IMR-90 (cell line): Measurements from ENCODE around the gene TTC27. TPM values are rescaled to one million over a fixed set of nuclear protein-coding genes. Genes with fewer than 3 reads are reported as not detected.

Experiments
- ATAC-seq: fragments of 200-7000 bp; cut with Tn5 transposase; 2 replicates; pipeline ENCODE4 v1.9.1; 2020; ENCODE audit warnings: low read depth, mild to moderate bottlenecking, moderate library complexity
- BruUV-seq: library from RNA; stranded (reverse); fragments of 400-500 nt; replicated peaks from 2 replicates; lab custom pipeline; 2021; lab: Mats Ljungman, UMichigan
- CTCF ChIA-PET: fragments of 300-600 bp; formaldehyde crosslinking; extraction: SDS; loops from one replicate; lab custom pipeline; 2021; ENCODE audit warnings: antibody characterized with exemption; lab: Yijun Ruan, JAX
- POLR2A ChIA-PET: fragments of 300-600 bp; sonication (Branson Sonifier 250); formaldehyde crosslinking; loops from one replicate; lab custom pipeline; 2022; ENCODE audit warnings: antibody characterized with exemption; ENCODE audit not compliant: unreplicated experiment; lab: Charles Lee
- DNase-seq: peaks from one replicate; pipeline ENCODE4 v3.0.0; 2013
- H2AFZ ChIP-seq: replicated peaks from 2 replicates; pipeline ENCODE3; 2013; ENCODE audit warnings: low read length, mild to moderate bottlenecking; ENCODE audit not compliant: poor library complexity
- H2AK5ac ChIP-seq: 2 replicates; pipeline ENCODE4 v1.6.1; 2013; ENCODE audit warnings: low read depth, low read length, inconsistent platforms
- H2AK9ac ChIP-seq: replicated peaks from 2 replicates; pipeline ENCODE3; 2013; ENCODE audit warnings: mild to moderate bottlenecking, low read depth, low read length, moderate library complexity; ENCODE audit not compliant: poor library complexity
- H2BK120ac ChIP-seq: 2 replicates; pipeline ENCODE4 v1.6.1; 2013; ENCODE audit warnings: low read depth, low read length, inconsistent platforms
- H2BK15ac ChIP-seq: 3 replicates; pipeline ENCODE4 v1.6.1; 2013; ENCODE audit warnings: low read depth, low read length, inconsistent platforms
- H2BK20ac ChIP-seq: 2 replicates; pipeline ENCODE4 v1.6.1; 2013; ENCODE audit warnings: low read depth, mild to moderate bottlenecking, inconsistent platforms, low read length, moderate library complexity
- H2BK5ac ChIP-seq: 2 replicates; pipeline ENCODE4 v1.6.1; 2013; ENCODE audit warnings: mild to moderate bottlenecking, low read depth, low read length, inconsistent platforms; ENCODE audit not compliant: poor library complexity, severe bottlenecking
- H3K14ac ChIP-seq: replicated peaks from 2 replicates; pipeline ENCODE4 v1.6.1; 2013; ENCODE audit warnings: low read depth, low read length, inconsistent platforms
- H3K18ac ChIP-seq: 2 replicates; pipeline ENCODE4 v1.6.1; 2013; ENCODE audit warnings: low read depth, low read length, control low read depth
- H3K23ac ChIP-seq: 2 replicates; pipeline ENCODE4 v1.6.1; 2013; ENCODE audit warnings: low read depth, low read length, inconsistent platforms
- H3K27ac ChIP-seq: 2 replicates; pipeline ENCODE4 v1.5.1; 2013; ENCODE audit warnings: mild to moderate bottlenecking, control low read depth, low read length; ENCODE audit not compliant: insufficient read depth
- H3K27me3 ChIP-seq: 2 replicates; pipeline ENCODE4 v1.6.1; 2013; ENCODE audit warnings: low read length; ENCODE audit not compliant: control insufficient read depth, insufficient read depth
- H3K36me3 ChIP-seq: 2 replicates; pipeline ENCODE4 v1.6.1; 2013; ENCODE audit warnings: low read length, mixed read lengths; ENCODE audit not compliant: control insufficient read depth, insufficient read depth
- H3K4ac ChIP-seq: 2 replicates; pipeline ENCODE4 v1.6.1; 2013; ENCODE audit warnings: low read depth, low read length, inconsistent platforms
- H3K4me1 ChIP-seq: 2 replicates; pipeline ENCODE4 v1.6.1; 2013; ENCODE audit warnings: low read length, mixed read lengths; ENCODE audit not compliant: control insufficient read depth, insufficient read depth
- H3K4me2 ChIP-seq: 2 replicates; pipeline ENCODE4 v1.6.1; 2013; ENCODE audit warnings: low read depth, mild to moderate bottlenecking, control low read depth, low read length, moderate library complexity
- H3K4me3 ChIP-seq: 2 replicates; pipeline ENCODE4 v1.5.1; 2013; ENCODE audit warnings: low read depth, mild to moderate bottlenecking, control low read depth, low read length, moderate library complexity; ENCODE audit not compliant: insufficient read depth
- H3K56ac ChIP-seq: 2 replicates; pipeline ENCODE4 v1.6.1; 2013; ENCODE audit warnings: low read length, inconsistent platforms; ENCODE audit not compliant: insufficient read depth; ENCODE audit errors: extremely low read depth
- H3K79me1 ChIP-seq, 2 experiments: 2 replicates each; pipeline ENCODE4 v1.6.1; 2013; ENCODE audit warnings: low read length in 2 of 2, inconsistent platforms in 1 of 2, low read depth in 1 of 2
- H3K9ac ChIP-seq: 2 replicates; pipeline ENCODE4 v1.6.1; 2013; ENCODE audit warnings: low read depth, low read length, control low read depth
- H3K9me1 ChIP-seq: 2 replicates; pipeline ENCODE4 v1.6.1; 2013; ENCODE audit warnings: low read length, inconsistent platforms; ENCODE audit not compliant: insufficient read depth
- H3K9me3 ChIP-seq: 2 replicates; pipeline ENCODE4 v1.6.1; 2013; ENCODE audit warnings: low read length; ENCODE audit not compliant: control insufficient read depth, insufficient read depth
- H4K20me1 ChIP-seq: 2 replicates; pipeline ENCODE4 v1.6.1; 2013; ENCODE audit warnings: low read length, inconsistent platforms; ENCODE audit not compliant: insufficient read depth
- H4K5ac ChIP-seq: 2 replicates; pipeline ENCODE4 v1.6.1; 2013; ENCODE audit warnings: mild to moderate bottlenecking, low read depth, low read length, control low read depth
- H4K8ac ChIP-seq, 2 experiments: 2 replicates each; pipeline ENCODE4 v1.6.1; 2013; ENCODE audit warnings: low read depth in 2 of 2, low read length in 2 of 2, control low read depth in 1 of 2, inconsistent platforms in 1 of 2
- H4K91ac ChIP-seq: 2 replicates; pipeline ENCODE4 v1.6.1; 2013; ENCODE audit warnings: low read depth, low read length, inconsistent platforms; ENCODE audit not compliant: insufficient read depth
- MAFK ChIP-seq: IDR thresholded peaks from 2 replicates; pipeline ENCODE4 v1.6.1; 2012; ENCODE audit warnings: low read depth, low read length, improper control_type of control experiment
- NFE2L2 ChIP-seq: fragments of 150-350 bp; IDR thresholded peaks from 2 replicates; pipeline ENCODE4 v1.6.1; 2016; ENCODE audit warnings: low read depth, mild to moderate bottlenecking, low read length
- WGBS, 2 experiments: methylation state at CpG; one replicate each; pipeline versions ENCODE4 v1.1.5 to v1.1.7; 2013; ENCODE audit warnings: missing lambda C conversion rate in 2 of 2; ENCODE audit not compliant: insufficient read length in 1 of 2; ENCODE audit errors: extremely low coverage in 2 of 2; 5-methylcytosine and 5-hydroxymethylcytosine counted together
- dilution Hi-C: fragments of 300-500 bp; cut with HindIII; formaldehyde crosslinking; loops from one replicate; pipeline ENCODE4 v1.14.3; 2018; ENCODE audit warnings: low sequenced_read_pairs; ENCODE audit not compliant: unreplicated experiment
- in situ Hi-C: fragments of 300-500 bp; cut with MboI; formaldehyde crosslinking; loops from 3 replicates; pipeline ENCODE4 v1.14.3; 2019; ENCODE audit warnings: low sequenced_read_pairs, inconsistent platforms, mixed read lengths
- intact Hi-C: fragments of 100-400 bp; cut with micrococcal nuclease; formaldehyde crosslinking; loops from 2 replicates; pipeline ENCODE4 v1.10.0; 2022
- polyA plus RNA-seq, 3 experiments: library from polyadenylated mRNA; depleted of rRNA; stranded (reverse); fragments of >200 nt; gene quantifications; 2 replicates each; pipeline ENCODE4 v1.2.3, GENCODE V29; 2012; ENCODE audit warnings: low replicate concordance in 1 of 3
- total RNA-seq: library from RNA; depleted of rRNA; stranded (reverse); fragments of >200 nt; gene quantifications from 2 replicates; pipeline ENCODE4 v1.2.3, GENCODE V29; 2012

The TTC27 gene
- total and polyA plus RNA-seq, 2 of the 4 experiments (the other 2 are of a cell fraction) = 12.7 to 30.5 TPM

DNA sequence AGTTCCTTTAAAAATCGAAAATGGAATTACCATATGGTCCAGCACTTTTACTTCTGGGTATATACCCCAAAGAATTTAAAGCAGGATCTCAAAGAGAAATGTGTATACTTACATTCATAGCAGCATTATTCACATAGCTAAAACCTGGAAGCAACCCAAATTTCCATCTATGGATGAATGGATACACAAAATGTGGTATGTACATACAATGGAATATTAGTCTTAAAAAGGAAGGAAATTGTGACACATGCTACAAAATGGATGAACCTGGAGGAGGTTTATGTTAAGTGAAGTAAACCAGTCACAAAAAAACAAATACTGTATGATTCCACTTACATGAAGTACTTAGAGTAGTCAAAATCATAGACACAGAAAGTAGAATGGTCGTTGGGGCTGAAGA is 171.0 kb downstream of the TTC27 start:
- DNase-seq = peak; percentile 82
- CTCF ChIA-PET = no interaction called here
- POLR2A ChIA-PET = no interaction called here

More for the DNA sequence above, 171.0 kb downstream of the TTC27 start:
- Histone ChIP-seq H4K91ac (no peak overlapping the region), H3K4me3 (no peak overlapping the region), H3K14ac (no peak overlapping the region; the same call in 1 of the 2 replicates), H3K4me2 (peak overlapping the region; percentile 55; the same call in 1 of the 2 replicates), H2BK120ac (peak overlapping the region; percentile 84), H2BK5ac (peak overlapping the region; percentile 98), H4K20me1 (no peaks in the 10 kb centered on the region), H2AFZ (no peak overlapping the region), H3K27ac (no peak overlapping the region), H3K27me3 (no peaks in the 10 kb centered on the region), H2AK5ac (no peak overlapping the region), H3K36me3 (no peaks in the 10 kb centered on the region), H3K4ac (peak overlapping the region; percentile 59; the same call in 1 of the 2 replicates), H4K5ac (no peak overlapping the region; the same call in 1 of the 2 replicates), H2BK20ac (peak overlapping the region; percentile 76; the same call in 1 of the 2 replicates), H2BK15ac (no peak overlapping the region), H3K9ac (no peak overlapping the region), H2AK9ac (no peak overlapping the region), H3K56ac (peak overlapping the region; percentile 38; the same call in 1 of the 2 replicates), H3K4me1 (peaks cover 3% of the 10 kb centered on the region; the same call in 1 of the 2 replicates), H3K18ac (peak overlapping the region; percentile 82; the same call in 1 of the 2 replicates), H3K9me3 (no peaks in the 10 kb centered on the region), H3K9me1 (0 out of 2 replicates have a peak, but pooled peaks cover 3% of the 10 kb centered on the region), H3K23ac (peak overlapping the region; percentile 66; the same call in 1 of the 2 replicates), H4K8ac (peak overlapping the region in 1 of 2 experiments; percentile 74; a peak in 2 of 4 replicates), H3K79me1 (peaks cover 0 to 4% of the 10 kb centered on the region in 2 experiments; a peak in 1 of 4 replicates)
- in situ Hi-C loops = loop anchor here (25.0 kb wide), 1 partner anchor 763 kb away; no protein-coding TSS in a partner anchor
- dilution Hi-C loops = no loop called here
- TF ChIP-seq MAFK (no peak), NFE2L2 (no peak)
- ATAC-seq = peak; percentile 81
- intact Hi-C loops = loop anchor here (5.0 kb wide), 1 partner anchor 63 kb away; no protein-coding TSS in a partner anchor
- no TSS peak for BruUV-seq
- no CpG with 5 or more reads among the region's 2 CpGs for WGBS, 2 experiments
